ENCODE results near the gene HSF2BP. TPM values are rescaled to one million over a fixed set of nuclear protein-coding genes. Genes with fewer than 3 reads are reported as not detected.
"Not testable (repeated sequence)": the region's sequence is repeated elsewhere in the genome, so short reads cannot be mapped to it uniquely, and the experiment has no call there.

Gene HSF2BP
- total and polyA plus RNA-seq, 5 experiments from 2014 or later = 0.22 to 0.68 (median 0.64) TPM

GRCh38 chr21:43503075-43503750 lies 156.1 kb downstream of the HSF2BP start:
- H3K4me1 Mint-ChIP-seq, H3K27me3 Mint-ChIP-seq, H3K36me3 Mint-ChIP-seq, H3K4me3 Mint-ChIP-seq, H3K27ac Mint-ChIP-seq, ATAC-seq, POLR2A ChIA-PET, DNase-seq, H3K9me3 Mint-ChIP-seq: not testable (repeated sequence)

GRCh38 chr21:43502407-43503071 lies 156.7 kb downstream of the HSF2BP start:
- H3K36me3 Mint-ChIP-seq, H3K4me1 Mint-ChIP-seq, ATAC-seq, H3K9me3 Mint-ChIP-seq, H3K27me3 Mint-ChIP-seq, DNase-seq, POLR2A ChIA-PET, H3K4me3 Mint-ChIP-seq, H3K27ac Mint-ChIP-seq: not testable (repeated sequence)

GRCh38 chr21:43498924-43499323 lies 160.4 kb downstream of the HSF2BP start:
- POLR2A ChIA-PET, H3K9me3 Mint-ChIP-seq, DNase-seq, H3K27me3 Mint-ChIP-seq, H3K36me3 Mint-ChIP-seq, ATAC-seq, H3K27ac Mint-ChIP-seq, H3K4me1 Mint-ChIP-seq, H3K4me3 Mint-ChIP-seq: not testable (repeated sequence)

GRCh38 chr21:43498065-43498464 lies 161.2 kb downstream of the HSF2BP start:
- H3K9me3 Mint-ChIP-seq, DNase-seq, H3K27me3 Mint-ChIP-seq, H3K36me3 Mint-ChIP-seq, POLR2A ChIA-PET, H3K4me3 Mint-ChIP-seq, H3K27ac Mint-ChIP-seq, ATAC-seq, H3K4me1 Mint-ChIP-seq: not testable (repeated sequence)

GRCh38 chr21:43494279-43495012 lies 164.8 kb downstream of the HSF2BP start:
- POLR2A ChIA-PET, H3K4me1 Mint-ChIP-seq, H3K27ac Mint-ChIP-seq, H3K27me3 Mint-ChIP-seq, H3K36me3 Mint-ChIP-seq, H3K9me3 Mint-ChIP-seq, DNase-seq, H3K4me3 Mint-ChIP-seq, ATAC-seq: not testable (repeated sequence)

GRCh38 chr21:43493471-43493870 lies 165.8 kb downstream of the HSF2BP start:
- H3K4me1 Mint-ChIP-seq, ATAC-seq, H3K36me3 Mint-ChIP-seq, H3K27me3 Mint-ChIP-seq, DNase-seq, POLR2A ChIA-PET, H3K4me3 Mint-ChIP-seq, H3K27ac Mint-ChIP-seq, H3K9me3 Mint-ChIP-seq: not testable (repeated sequence)

GRCh38 chr21:43488235-43488634 lies 171.1 kb downstream of the HSF2BP start:
- H3K9me3 Mint-ChIP-seq, POLR2A ChIA-PET, H3K4me1 Mint-ChIP-seq, DNase-seq, H3K27ac Mint-ChIP-seq, H3K4me3 Mint-ChIP-seq, ATAC-seq, H3K27me3 Mint-ChIP-seq, H3K36me3 Mint-ChIP-seq: not testable (repeated sequence)

- H3K4me1 Mint-ChIP-seq = not testable (repeated sequence)
These were observed 173.2 kb downstream of the HSF2BP start for GRCh38 chr21:43486051-43486450.

GRCh38 chr21:43485016-43485415 lies 174.3 kb downstream of the HSF2BP start:
- H3K4me1 Mint-ChIP-seq, POLR2A ChIA-PET, H3K36me3 Mint-ChIP-seq, H3K9me3 Mint-ChIP-seq, H3K4me3 Mint-ChIP-seq, DNase-seq, H3K27ac Mint-ChIP-seq, ATAC-seq, H3K27me3 Mint-ChIP-seq: not testable (repeated sequence)

More at GRCh38 chr21:43486051-43486450, 173.2 kb downstream of the HSF2BP start:
- H3K27me3 Mint-ChIP-seq, DNase-seq, H3K4me3 Mint-ChIP-seq, H3K27ac Mint-ChIP-seq, H3K9me3 Mint-ChIP-seq, ATAC-seq, H3K36me3 Mint-ChIP-seq, POLR2A ChIA-PET: not testable (repeated sequence)

GRCh38 chr21:43479197-43479596 lies 180.1 kb downstream of the HSF2BP start:
- H3K27ac Mint-ChIP-seq, H3K4me3 Mint-ChIP-seq, H3K36me3 Mint-ChIP-seq, ATAC-seq, POLR2A ChIA-PET, DNase-seq, H3K4me1 Mint-ChIP-seq, H3K9me3 Mint-ChIP-seq, H3K27me3 Mint-ChIP-seq: not testable (repeated sequence)

Small RNAs within 50 kb of the gene (microRNA-seq; reads per million reads assigned to microRNA genes)
- not detected for gene MIR6070 (ENCODE audit: borderline microRNAs expressed)

Other genes starting within 250 kb of the HSF2BP start
- gene SIK1, start 232.4 kb downstream of the HSF2BP start, total RNA-seq = 1 to 10 TPM; 5.1 to 5.5 TPM
- gene SIK1, start 232.4 kb downstream of the HSF2BP start, polyA plus RNA-seq = 1 to 10 TPM in 1 of 3 donors, under 1 TPM in 1, not detected in 1; 0.57 to 1.4 TPM
- gene RRP1B, start 72 bp upstream of the HSF2BP start, total RNA-seq = 10 to 100 TPM; 39.6 to 39.9 TPM
- 10 to 100 TPM; 29.0 to 48.4 (median 36.1) TPM for gene RRP1B, start 72 bp upstream of the HSF2BP start, polyA plus RNA-seq
- gene PDXK, start 59.6 kb upstream of the HSF2BP start, total RNA-seq = 10 to 100 TPM; 56.3 to 60.6 TPM
- 10 to 100 TPM; 27.1 to 36.0 (median 29.6) TPM for gene PDXK, start 59.6 kb upstream of the HSF2BP start, polyA plus RNA-seq
- gene CSTB, start 116.8 kb upstream of the HSF2BP start, total RNA-seq = 10 to 100 TPM; 30.7 to 33.1 TPM
- gene CSTB, start 116.8 kb upstream of the HSF2BP start, polyA plus RNA-seq = 10 to 100 TPM; 54.9 to 67.4 (median 62.7) TPM
- 10 to 100 TPM; 27.5 to 28.3 TPM for gene RRP1, start 130.1 kb upstream of the HSF2BP start, total RNA-seq
- 10 to 100 TPM; 12.3 to 23.5 (median 14.8) TPM for gene RRP1, start 130.1 kb upstream of the HSF2BP start, polyA plus RNA-seq
- gene AGPAT3, start 205.7 kb upstream of the HSF2BP start, total RNA-seq = 10 to 100 TPM; 59.0 TPM
- 10 to 100 TPM; 10.9 to 18.0 (median 13.2) TPM for gene AGPAT3, start 205.7 kb upstream of the HSF2BP start, polyA plus RNA-seq